IPS-11a (cell line): Measurements from ENCODE around the gene KLHL14.

ENCODE experiments used
- H3K4me3 ChIP-seq: one replicate; pipeline ENCODE4 v1.5.1; 2013; ENCODE audit warnings: low read depth, low read length, control low read depth

KLHL14 gene

DNA sequence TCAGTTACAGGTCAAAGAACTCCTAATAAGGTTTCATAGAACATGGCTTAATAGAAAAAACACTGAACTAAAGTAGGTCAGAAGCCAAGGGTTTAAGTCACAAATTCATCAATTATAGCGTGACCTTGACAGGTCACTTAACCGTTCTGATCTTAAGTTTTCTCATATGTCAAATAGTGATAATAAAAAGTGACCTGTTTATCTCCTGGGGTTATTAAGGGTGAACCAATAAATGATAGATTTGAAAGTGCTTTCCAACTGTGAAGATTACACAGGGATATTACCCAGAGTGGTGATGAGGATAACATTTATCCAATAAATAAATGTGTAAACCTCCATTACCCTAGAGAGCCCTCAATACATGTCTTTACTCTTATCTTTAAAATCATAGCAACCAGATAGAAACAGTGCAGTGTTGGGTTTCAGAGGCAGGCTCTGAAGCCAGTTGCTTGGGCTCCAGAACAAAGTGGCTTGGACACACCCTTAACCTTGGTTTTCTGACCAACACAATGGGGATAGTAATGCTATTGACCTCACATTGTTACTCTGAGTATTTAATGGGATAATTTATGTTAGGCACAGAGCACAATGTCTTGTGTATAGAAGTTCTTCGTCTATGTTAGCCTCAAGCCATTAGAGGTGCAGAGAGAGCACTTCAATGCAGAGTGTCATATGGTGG lies 48.6 kb downstream of the KLHL14 start:
- H3K4me3 ChIP-seq: no peak overlapping the region

DNA sequence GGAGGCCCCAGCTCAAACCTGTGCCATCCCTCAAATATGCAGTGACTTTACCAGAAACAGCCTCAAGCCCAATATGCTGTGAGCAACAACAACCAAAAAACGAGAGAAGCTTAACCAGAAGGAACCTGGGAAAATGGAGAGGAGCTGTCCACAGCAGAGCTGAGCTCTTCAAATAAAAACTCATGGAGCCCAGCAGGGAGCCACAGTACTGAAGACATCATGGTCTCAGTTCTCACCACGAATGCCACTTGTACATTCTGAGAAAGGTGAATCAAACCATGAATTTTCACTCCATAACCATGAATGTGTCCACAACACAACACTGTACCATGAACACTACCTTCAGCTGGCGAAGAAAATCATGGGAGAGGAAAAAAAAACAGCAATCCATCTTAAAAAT lies 50.5 kb downstream of the KLHL14 start:
- H3K4me3 ChIP-seq: no peak overlapping the region

DNA sequence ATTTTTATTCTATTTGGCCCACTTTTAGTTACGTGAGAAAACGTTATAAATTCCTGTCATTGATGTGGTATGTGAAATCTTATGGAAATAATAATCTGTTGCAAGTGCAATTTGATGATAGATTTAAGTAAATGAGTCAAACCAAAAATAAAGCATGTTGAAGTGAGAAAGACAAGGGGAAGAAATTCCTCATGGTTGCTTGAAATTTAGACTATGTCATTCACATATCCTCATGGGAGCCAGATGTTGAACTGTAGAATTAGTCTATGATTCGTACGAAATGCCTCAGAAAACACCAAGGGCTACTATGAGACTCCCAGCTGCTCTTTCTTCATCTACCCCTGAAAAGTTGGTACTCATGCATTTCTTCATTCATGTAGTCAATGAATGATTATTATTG lies 55.7 kb downstream of the KLHL14 start:
- no peak overlapping the region for H3K4me3 ChIP-seq

DNA sequence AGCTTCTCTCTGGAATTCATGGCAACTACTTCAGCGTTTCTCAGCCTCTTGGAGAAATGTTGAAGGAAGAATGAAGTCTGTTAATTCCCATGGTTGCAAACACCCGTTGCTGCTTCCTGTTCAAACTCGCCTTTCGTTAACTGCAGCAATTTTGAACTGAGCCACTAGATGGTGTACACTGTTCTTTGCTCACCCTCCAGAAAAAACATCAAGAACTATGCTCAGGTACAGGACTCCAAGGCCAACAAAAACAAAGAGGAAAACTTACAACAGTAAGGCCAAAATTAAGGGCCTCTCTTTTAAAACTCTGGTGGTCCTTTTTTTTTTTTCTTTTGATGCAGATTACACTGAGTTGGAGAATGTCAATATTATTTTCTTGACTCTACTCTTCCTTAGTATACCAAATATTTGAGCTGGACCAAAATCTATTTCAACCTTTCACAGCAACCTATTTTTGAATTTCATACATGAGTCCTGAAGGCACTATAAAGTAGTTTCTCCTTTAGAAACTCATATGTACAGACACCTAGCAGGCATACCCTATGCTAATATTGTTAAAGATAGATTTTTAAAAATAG lies 58.2 kb downstream of the KLHL14 start:
- no peak overlapping the region for H3K4me3 ChIP-seq

DNA sequence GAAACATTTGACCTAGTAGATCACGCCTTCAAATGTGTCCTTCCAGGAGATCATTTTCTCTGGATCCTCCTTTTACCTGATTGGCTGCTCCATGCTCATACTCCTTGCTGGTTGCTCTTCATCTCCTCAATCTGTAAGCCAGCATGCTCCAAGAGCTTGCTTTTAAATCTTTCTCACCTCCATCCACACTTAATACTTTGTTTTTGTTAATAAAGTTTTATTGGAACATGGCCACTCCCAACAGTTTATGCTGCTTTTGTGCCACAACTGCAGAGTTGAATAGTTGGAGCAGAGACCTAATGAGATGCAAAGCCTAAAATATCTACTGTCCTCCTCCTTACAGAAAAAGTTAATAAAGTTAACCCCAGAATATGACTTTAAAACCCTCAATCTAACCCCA lies 60.0 kb downstream of the KLHL14 start:
- H3K4me3 ChIP-seq: no peak overlapping the region

DNA sequence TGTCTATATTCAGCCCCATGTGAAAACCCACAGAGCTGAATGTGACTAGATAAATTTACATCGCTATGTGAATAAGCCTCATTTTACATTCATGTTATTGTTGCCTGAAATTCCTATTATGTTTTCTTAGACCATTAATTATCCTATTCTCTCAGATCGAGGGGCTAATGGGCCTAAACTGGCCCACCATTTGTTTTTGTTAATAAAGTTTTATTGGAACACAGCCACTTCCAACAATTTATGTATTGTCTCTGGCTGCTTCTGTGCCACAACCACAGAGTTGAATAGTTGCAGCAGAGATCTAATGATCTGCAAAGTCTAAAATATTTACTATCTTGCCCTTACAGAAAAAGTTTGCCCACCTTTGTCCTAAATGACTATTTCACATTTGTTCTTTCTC lies 61.0 kb downstream of the KLHL14 start:
- no peak overlapping the region for H3K4me3 ChIP-seq

DNA sequence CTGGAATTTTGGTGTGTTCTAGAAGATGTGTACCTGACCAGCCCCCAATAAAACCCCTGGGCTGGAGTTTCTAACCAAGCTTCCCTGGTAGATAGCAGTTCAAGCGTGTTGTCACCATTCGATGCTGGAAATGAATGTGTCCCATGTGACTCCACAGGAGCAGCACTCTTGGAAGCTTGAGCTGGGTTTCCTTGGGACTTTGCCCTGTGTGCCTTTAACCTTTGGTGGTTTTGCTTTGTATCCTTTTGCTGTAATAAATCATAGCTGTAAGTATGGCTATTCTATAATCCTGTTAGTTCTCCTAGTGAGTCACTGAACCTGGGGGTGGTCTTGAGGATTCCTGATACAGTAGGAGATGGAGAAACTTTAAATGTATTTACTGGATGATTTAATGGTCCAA lies 65.2 kb downstream of the KLHL14 start:
- no peak overlapping the region for H3K4me3 ChIP-seq

DNA sequence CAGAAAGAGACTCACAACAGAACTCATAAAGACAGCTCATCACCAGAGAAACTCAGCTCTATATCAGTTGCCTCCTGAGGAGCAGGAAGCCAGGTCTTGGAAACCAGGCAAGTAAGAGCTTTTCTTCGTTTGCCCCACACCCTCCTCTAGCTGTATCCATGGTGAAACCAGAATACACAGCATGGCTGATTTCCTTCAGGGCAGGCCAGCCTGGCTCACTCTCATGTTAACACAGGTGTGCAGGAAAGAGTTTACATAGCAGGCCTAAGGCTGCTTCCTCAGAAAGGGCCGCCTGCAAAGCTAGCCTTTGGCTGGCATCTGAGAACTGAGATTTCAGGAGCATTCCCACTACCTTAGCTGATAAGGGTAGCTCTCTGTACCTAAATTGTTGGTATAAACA lies 65.7 kb downstream of the KLHL14 start:
- no peak overlapping the region for H3K4me3 ChIP-seq

DNA sequence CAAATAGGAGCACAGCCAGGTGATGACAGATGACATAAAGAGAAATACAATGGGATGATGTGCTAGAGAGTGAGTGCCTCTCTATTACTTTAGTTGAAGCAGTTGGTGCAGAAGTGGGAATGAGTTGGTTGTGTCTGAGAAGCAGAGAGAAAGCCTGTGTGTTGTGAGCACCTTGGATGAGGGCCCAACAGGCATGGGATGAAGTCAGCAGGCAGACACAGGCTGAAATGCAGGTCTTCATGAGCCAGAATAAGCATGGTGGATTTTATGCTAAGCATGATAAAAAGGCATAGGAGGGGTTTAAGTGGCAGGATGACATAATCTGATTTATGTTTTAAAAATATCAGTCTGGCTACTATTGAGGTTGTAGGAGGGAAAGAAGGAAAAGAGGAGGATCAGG lies 71.5 kb downstream of the KLHL14 start:
- H3K4me3 ChIP-seq: no peak overlapping the region

DNA sequence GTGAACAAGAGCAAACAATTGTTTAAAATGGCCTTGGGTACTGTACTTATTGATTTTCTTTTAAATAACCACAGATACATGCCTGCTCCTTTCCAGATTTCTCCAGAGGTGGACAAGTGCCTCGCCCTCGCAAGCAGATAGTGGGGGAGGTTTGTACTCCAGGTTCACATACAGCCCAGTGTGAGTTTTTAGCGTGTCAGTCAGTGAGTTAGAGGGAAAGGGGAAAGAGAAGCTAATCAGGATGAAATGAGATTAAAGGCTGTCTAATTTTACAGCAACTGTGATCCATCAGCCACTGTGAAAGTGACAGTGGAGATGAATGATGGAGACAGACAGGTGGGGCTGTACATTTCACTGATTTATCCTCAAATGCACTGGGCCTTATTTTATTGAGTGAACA lies 74.7 kb downstream of the KLHL14 start:
- no peak overlapping the region for H3K4me3 ChIP-seq

DNA sequence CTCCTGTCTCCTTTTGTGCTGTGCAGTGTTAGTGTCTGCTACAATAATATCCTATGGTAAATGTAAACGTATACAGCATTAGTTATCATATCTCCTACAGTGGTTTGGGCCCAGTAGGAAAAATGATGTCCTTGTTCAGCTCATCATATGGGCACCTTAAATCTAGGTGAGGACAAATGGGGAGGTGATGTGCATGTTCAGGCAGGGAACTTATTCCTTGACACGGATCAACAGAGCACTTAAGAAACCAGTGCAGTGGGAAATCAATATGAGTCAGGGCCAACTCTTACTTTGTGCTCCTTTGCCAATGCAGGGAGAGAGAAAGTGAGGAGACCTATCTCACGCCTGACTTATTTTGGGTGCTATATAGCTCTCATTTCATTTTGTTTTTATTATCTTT lies 76.4 kb downstream of the KLHL14 start:
- no peak overlapping the region for H3K4me3 ChIP-seq

DNA sequence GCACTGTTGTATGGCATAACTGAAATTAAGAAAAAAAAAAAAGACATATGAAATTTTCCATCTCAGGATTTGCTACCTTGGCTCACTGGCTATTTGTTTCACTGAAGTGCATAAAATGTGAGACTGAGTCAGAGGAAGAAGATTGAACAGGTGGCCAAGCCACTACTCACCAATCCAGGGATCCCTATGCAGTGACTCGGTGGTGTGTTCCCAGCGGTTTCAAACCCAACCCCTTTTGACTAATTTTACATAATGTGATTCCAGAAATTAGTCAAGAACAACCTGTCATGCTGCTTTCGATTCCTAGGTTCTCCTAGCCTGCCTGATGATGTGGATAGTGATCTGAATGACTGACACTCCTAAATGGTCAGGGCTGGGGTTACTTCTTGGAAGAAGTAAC lies 77.3 kb downstream of the KLHL14 start:
- no peak overlapping the region for H3K4me3 ChIP-seq

DNA sequence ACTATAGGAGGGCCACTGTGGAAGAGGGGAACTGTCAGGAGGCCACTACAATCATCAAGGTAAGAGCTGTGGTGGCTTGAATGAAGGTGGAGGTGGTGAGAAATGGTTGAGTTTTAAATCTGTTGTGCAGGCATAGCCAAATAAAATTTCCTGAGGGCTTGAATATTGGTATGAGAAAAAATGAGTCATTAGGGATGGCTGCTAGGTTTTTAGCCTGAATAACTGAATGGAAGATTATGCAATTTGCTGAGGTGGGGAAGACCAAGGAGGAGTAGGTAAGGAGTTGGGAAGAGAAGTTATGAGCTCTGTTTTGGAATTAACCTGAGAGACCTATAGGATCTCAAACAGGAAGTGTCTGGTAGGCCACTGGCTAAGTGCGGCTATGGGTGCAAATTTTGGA lies 84.0 kb downstream of the KLHL14 start:
- no peak overlapping the region for H3K4me3 ChIP-seq

DNA sequence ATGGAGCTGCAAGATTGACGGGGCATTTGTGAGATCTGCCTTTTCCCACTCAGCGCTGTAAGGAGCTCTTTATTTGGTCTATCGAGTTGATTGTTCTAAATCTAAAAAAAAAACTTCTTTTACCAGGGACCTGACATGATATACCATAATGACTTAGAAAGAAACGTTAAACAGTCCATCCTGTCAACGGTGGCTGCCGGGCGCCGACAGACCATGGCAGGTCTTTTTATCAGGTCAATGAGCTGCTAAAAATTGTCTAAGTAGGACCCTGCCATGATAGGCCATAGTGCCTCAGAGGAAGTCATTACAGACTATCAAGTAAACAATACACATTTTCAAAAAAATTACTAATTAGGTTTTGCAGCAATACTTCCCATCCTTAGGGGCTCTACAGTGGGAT lies 87.9 kb downstream of the KLHL14 start:
- H3K4me3 ChIP-seq: no peak overlapping the region

DNA sequence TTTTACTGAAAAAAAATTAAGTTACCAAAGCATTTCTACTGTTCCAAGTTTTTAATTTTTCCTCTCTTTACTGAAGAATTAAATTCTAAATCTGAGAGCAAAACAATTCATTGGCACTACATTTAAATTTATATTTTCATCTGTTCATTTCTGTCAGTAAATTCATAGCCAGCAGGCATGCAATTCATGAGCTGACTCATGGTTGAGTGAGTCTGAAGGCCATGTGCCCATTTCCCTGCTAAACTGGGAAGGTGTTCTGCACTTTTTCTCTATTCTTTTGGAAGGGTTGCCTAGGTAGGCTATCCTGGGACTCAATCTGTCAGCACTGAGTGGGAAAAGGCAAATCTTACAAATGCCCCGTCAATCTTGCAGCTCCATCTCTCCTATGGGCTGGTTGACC lies 88.7 kb downstream of the KLHL14 start:
- no peak overlapping the region for H3K4me3 ChIP-seq

DNA sequence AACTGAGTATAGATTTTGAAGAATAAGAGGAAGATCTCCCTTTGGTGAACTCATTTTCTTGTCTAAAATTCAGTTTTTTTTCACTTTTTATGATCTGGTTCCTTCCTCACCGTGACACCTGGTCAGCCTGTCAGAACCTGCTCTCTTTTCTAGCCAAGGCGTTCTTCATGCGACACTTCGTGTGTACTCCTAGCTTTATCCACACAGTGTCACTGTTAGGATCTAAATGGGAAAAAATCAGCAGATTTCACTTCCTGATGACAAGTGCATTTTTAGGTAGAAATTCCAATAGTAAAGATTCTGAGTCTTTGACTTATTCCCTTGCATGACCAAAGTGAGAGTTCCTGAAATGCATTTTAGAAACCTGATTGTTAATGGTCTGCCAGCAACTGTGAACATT lies 89.8 kb downstream of the KLHL14 start:
- no peak overlapping the region for H3K4me3 ChIP-seq

DNA sequence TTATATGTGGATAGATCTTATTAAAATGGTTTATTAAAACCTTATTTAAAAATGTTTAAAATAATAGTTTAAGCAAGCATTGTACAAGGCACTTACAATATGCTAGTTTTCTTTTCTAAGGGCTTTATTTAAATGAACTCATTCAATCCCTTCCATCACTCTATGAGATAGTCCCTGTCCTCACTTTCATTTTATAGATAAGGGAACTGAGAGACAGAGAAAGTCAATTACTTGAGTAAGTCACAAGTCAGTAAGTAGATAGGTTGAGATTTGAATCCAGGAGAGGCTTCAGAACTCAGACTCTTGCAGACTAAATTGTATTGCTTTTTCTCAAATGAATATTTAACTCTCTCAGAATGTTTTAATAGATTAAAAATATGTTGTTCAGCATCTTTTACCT lies 95.2 kb downstream of the KLHL14 start:
- no peak overlapping the region for H3K4me3 ChIP-seq

DNA sequence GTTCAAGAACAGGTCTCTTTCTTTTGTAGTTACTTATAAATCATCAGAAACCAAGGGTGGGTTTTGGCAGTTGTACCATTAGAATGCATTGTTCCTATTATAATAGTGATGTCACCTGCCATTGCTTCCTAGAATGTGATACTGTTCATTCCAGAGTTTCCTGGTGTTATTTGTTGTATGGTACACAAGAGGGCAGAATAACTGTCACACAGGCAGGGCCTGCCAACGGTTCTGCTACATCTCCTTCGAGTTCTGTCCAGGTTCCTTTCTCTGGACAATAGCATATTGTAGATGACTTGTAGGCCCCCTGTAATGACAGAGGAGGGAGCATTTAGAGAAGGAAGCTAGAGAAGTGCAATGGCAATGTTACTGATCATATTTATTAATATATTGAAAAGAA lies 98.3 kb downstream of the KLHL14 start:
- no peak overlapping the region for H3K4me3 ChIP-seq

DNA sequence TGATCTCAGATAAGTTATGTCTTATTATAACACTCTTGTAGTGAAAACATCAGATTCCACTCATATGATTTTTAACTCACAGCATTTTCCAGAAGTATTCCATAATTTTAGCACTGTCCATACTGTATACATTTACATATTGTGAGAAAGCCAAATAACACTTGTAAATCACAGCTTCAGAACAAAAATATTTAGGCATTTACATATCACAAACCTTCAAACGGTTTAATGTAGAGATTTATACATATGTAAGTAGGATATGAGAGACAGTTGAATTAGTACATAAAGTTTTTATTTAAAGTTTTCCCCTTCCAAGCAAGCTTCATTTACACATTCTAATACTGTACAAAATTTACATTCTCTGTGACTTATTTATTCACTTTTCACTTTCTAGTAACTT lies 100.4 kb downstream of the KLHL14 start:
- H3K4me3 ChIP-seq: no peak overlapping the region

DNA sequence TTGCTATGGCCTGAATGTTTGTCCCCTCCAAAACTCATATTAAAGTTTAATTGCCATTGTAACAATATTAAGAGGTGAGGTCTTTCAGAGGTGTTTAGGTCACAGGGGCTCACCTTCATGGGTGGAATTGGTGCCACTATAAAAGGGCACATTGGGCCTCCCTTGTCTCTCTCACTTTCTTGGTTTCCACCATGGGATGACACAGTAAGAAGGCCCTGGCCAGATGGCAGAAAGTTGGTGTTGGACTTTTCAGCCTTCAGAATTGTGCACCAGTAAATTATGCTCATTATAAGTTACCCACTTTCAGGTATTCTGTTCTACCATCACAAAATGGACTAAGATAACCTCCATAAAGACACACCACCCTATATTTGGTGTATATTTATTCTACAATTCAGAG lies 102.1 kb downstream of the KLHL14 start:
- no peak overlapping the region for H3K4me3 ChIP-seq

DNA sequence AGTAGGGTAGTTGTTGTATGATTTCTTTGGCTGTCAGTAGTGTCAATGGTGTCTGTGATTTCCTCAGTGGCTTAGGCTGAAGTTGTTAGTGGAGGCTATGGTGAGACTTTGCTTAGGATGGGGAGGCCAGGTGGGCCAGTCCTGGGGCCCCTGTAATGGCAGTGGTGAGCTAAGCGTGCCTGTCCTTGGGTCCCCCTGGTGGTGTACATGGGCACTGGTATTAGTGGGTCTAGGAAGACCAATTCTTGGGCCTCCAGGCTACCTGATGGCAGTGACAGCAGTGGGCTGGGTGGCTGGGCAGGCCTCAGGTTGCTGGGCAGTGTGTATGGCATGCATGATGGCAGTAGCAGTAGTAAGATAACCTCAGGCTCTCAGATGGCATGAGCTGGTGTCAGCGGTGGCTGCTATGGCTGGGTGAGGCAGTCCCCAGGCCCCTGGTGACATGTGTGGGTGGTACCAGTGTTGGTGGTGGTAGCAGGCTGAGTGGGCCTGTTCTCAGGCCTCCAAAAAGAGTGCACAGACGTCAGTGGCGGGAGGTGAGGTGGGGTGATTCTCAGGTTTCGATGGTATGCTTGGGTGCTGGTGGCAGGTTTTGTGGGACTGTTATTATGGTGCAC lies 103.2 kb downstream of the KLHL14 start:
- no peak overlapping the region for H3K4me3 ChIP-seq

DNA sequence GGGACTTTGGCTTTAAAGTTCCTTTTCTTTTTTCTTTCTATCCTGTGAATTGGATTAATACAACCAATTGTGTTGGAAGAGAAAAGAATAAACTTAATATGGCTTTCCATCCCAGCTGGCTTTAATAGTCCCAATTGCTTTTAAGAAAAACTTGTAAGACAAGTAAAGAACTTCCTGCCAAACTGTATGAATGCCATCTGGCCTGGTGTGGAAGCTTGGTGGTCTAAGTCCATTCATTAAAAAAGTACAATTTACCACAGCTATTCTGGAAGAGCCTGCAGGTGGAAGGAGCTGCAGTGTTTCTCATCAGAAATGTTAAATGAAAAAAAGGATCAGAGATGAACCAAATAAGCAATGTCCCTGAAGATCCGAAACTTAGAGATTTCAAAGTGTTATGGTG lies 103.9 kb downstream of the KLHL14 start:
- no peak overlapping the region for H3K4me3 ChIP-seq
